Fibroblast of skin of abdomen (primary cell): Measurements from ENCODE around the gene ITCH.

ENCODE experiments used
- DNase-seq: peaks from one replicate; pipeline ENCODE4 v3.0.0-alpha.2; 2013

Gene ITCH

GRCh38 chr20:34534391-34535165, 171.5 kb downstream of the ITCH start:
- no peak for DNase-seq

GRCh38 chr20:34535301-34535840, 172.3 kb downstream of the ITCH start:
- DNase-seq: no peak

GRCh38 chr20:34535857-34536256, 172.8 kb downstream of the ITCH start:
- DNase-seq: no peak

GRCh38 chr20:34536798-34537394, 173.8 kb downstream of the ITCH start:
- DNase-seq: no peak

GRCh38 chr20:34537651-34538050, 174.6 kb downstream of the ITCH start:
- DNase-seq: no peak

- DNase-seq: peak; percentile 54
Measured at GRCh38 chr20:34538671-34539123, 175.6 kb downstream of the ITCH start.

GRCh38 chr20:34539756-34540155, 176.7 kb downstream of the ITCH start:
- no peak for DNase-seq

- no peak for DNase-seq
Measured at GRCh38 chr20:34540596-34541263, 177.7 kb downstream of the ITCH start.

- no peak for DNase-seq
Measured at GRCh38 chr20:34541264-34541901, 178.3 kb downstream of the ITCH start.

GRCh38 chr20:34541917-34542316, 178.8 kb downstream of the ITCH start:
- DNase-seq: no peak

- no peak for DNase-seq
Measured at GRCh38 chr20:34542439-34542838, 179.4 kb downstream of the ITCH start.

- DNase-seq: no peak
Measured at GRCh38 chr20:34543463-34544056, 180.5 kb downstream of the ITCH start.

GRCh38 chr20:34544109-34544796, 181.2 kb downstream of the ITCH start:
- DNase-seq: no peak

GRCh38 chr20:34546751-34547181, 183.7 kb downstream of the ITCH start:
- DNase-seq: no peak

GRCh38 chr20:34547844-34548613, 185.0 kb downstream of the ITCH start:
- no peak for DNase-seq

- no peak for DNase-seq
Measured at GRCh38 chr20:34549291-34549928, 186.3 kb downstream of the ITCH start.

GRCh38 chr20:34549929-34550305, 186.8 kb downstream of the ITCH start:
- no peak for DNase-seq

- DNase-seq: no peak
Measured at GRCh38 chr20:34552569-34552968, 189.5 kb downstream of the ITCH start.

GRCh38 chr20:34553366-34553867, 190.3 kb downstream of the ITCH start:
- no peak for DNase-seq

GRCh38 chr20:34557936-34558319, 194.9 kb downstream of the ITCH start:
- no peak for DNase-seq
